ENCODE results near the gene COL18A1.

COL18A1 gene

DNA sequence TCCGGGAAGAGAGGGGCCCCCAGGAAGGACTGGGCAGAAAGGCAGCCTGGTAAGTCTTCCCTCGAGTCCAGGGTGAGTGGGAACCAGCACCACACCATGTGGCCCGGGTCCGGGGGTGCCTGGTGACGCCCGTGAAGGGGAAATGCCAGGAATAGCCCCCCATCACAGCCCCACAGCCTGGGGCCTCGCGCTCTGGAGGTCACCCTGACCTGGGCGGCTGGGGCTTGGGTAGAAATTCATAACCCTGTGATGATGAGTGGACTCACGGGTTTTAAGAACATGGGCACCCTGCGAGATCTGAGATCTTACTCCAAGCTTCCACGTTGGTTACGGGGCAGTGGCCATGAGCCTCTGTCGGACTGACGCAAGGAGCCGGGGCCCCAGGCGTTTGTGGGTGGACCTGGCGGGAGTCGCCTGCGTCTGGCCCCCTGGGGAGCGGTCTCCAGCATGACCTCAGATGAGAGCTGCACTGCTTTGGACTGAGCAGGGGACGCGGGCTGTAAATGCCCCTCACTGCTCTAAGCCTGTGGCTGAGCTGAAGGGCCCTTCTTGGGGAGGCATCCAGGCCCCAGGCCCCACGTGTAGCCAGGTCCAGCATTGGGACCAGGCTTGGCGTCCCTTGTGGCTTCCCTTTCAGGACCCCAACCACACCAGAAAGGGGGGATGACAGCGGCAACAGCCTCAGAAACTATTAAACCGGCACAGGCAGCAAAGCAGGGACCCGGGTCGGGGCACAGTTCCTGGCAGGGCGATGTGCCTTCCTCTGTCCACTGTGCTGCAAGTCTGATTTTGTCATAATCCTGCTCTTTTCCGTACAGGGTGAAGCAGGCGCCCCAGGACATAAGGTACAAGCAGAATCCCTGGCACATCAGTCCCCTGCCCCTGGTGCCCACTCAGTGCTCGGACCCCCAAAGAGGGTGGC is 77.3 kb downstream of the COL18A1 start:
- no peak for DNase-seq

DNA sequence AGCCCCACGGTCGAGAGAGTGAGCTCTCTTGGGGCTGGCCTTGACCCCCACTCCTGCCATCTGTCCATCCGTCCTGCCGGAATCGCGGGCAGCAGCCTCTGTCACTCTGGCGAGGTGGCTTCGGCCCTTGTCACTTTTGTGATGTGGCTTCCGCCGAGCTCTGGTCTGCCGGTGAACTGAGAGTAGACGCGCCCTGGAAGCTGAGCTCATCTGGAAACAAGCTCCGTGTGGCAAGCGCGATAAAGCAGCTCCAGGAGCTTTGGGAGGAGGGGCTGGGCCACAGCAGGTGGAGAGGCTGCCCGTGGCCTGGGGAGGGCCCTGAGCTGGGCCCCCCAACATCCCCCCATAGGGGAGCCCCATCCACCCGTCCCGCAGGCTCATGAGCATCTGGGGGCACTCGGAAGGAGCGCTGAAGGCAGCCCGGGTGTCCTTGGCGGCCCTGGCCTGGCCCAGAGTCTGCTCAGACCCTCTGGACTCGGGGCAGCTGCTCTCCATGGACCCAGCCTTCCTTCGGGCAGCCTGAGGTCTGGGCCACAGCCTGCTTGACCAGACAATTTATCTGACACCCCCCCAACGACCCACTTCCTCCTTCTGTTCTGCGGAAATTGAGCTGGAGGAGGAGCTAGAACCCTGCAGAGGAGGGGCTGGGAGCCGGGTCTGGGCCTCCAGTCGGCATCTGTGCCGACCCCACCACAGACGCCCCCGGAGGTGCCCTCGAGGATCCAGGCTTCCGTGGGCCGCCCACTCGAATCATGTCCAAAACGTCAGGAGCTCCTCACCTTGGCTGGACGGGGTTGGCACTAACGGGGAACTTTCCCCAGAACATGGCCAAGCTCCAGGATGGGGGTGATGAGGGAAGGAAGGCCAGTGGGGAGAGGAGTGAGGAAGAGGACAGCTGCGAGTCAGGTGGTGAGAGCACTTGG is 78.2 kb downstream of the COL18A1 start:
- DNase-seq: no peak

DNA sequence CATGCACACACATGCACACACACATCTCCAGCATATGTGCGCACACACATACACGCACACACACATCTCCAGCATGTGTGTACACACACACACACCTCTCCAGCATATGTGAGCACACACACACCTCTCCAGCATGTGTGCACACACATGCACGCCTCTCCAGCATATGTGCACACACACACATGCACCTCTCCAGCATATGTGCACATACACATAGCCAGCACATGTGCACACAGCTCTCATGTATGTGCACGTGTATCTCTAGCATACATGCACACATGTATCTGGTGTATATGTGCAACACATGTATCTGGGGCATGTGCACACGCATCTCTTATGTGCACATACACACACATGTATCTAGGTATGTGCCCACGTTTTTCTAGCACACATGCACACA is 79.4 kb downstream of the COL18A1 start:
- DNase-seq: no peak

DNA sequence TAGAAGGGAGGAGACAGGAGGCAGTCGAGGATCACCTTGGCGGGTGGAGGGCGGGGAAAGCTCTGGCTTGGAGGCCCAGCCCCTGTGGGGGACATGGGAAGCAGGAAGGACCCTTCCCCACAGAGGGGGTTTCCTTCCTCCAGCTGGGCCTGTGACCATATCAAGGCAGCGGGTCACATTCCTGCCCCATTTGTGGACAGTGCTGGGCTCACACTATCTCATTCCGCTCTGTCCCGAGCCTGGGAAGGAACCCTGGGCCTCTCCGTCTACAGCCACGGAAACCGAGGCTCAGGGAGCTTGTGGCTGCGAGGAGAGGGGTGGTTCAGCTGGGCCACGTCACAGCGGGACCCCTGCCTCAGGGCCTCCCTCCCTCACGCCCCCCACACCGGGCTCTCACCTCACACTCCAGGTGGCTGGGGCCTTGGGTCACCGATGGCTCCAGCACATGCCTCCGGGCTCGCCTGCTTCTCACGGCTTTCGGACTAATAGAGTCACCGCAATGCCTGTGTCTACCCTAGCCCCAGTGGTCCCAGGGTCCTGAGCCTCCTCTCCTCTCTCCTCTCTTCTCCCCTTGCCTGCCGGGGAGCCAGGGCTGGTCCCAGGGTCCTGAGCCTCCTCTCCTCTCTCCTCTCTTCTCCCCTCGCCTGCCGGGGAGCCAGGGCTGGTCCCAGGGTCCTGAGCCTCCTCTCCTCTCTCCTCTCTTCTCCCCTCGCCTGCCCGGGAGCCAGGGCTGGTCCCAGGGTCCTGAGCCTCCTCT is 80.9 kb downstream of the COL18A1 start:
- no peak for DNase-seq

GRCh38 chr21:45486443-45487160 is 81.6 kb downstream of the COL18A1 start:
- DNase-seq: no peak

- DNase-seq: no peak
Measured at GRCh38 chr21:45487161-45487806, 82.3 kb downstream of the COL18A1 start.

DNA sequence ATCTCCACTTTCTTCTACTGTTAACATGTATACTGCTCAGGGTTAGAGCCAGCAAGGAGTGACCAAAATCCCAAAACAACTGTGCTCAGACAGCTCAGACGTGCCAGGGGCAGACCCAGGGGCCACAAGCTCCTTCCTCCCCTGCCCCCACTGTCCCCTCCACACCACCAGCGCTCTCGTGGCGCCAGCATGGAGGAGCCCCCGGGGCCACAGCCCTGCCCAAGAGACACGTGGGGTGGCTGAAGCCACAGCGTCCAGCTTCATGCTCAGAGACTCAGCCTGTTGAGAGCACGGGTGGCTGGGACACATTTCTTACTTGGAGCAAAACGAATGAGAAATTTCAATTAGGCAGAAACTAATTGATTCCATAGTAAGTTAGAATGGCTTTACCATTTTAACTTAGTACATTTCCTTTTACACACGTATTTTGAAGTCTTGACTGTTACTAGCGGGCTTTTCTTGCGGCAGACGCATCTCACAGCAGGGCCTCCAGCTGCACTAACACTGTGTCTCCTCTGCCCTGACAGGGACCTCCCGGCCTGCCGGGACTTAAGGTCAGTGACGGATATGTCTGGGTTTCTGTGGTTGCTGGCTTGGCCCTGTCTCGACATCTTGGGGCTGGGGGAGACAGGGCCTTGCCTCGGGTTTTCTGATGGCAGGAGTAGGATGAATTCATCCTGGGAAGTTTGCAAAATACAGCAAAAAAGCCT is 83.1 kb downstream of the COL18A1 start:
- DNase-seq: no peak

DNA sequence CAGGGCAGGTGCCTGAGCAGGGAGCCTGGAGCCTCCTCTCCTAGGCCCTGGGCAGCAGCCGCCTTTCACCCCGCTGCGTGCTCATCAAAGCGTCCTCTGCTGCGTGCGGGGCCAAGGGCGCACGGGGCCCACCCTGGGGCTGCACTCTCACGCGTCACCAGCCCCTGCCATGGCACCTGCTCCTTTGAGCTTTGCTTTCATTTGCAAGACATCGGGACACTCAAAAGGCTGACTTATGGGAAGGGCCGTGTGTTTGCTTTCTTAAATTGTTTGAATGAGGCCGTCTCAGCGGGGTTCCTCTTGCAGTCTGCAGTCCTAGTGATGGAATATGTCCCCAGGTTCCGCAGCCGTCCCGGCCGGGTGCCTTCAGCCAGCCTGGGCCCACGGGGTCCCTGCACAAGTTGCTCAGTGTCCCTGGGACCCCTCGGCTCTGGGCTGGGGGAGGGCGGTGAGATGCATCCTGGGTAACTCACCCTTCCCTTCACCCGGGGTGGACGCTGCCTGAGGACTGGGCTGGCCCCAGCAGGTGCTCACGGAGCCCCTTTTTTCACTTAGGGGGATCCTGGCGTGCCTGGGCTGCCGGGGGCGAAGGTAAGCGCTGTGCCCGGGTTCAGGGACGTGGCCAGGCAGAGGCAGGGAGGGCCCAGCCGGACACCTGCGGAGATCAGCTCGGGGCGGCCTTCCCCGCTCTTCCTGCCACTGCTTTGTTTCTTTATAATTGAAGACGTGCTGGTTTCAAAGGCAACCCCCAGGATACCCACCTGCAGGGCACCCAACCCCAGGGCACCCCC is 84.2 kb downstream of the COL18A1 start:
- no peak for DNase-seq

- no peak for DNase-seq
Measured at GRCh38 chr21:45489722-45489982, 84.7 kb downstream of the COL18A1 start.

- DNase-seq: no peak
Measured at GRCh38 chr21:45490049-45490731, 85.2 kb downstream of the COL18A1 start.

- no peak for DNase-seq
Measured at GRCh38 chr21:45491056-45491455, 86.1 kb downstream of the COL18A1 start.

DNA sequence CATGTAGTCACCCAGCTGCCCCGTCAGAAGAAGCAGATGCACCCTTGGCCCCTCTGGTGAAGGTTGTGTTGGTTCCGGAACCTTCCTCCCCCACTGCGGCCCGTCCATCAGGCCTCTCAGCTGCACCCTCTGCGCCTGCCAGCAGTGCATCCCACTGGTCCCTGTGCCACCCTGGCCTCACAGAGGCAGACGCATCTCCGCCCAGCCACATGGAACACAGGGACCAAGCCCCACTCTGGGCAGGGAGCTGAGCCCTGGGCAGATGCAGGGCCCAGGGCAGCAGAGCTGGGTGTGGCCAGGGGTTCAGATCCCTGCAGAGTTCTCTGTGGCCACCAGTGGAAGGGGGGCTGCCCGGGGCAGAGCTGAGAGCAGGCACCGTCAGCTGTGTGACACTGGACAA is 86.7 kb downstream of the COL18A1 start:
- DNase-seq: no peak

DNA sequence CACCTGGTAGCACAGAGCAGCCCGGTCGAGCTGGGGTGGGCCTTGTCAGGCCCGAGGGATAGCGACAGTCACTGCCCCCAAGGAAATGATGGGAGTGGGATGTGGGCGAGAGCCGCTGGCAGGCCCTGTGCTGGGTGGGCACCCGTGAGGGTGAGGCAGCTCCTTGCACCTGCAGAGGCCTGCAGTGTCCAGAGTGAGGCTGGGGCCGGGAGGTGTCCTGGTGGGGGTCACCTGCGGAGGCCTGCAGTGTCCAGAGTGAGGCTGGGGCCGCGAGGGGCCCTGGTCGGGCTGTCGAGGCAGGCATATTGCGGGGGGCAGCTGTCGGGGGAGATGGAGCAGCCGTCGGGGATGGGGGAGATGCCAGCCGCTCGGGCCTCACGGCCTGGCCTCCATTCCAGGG is 87.8 kb downstream of the COL18A1 start:
- DNase-seq: no peak

- DNase-seq: no peak
Measured at GRCh38 chr21:45493401-45494001, 88.5 kb downstream of the COL18A1 start.

DNA sequence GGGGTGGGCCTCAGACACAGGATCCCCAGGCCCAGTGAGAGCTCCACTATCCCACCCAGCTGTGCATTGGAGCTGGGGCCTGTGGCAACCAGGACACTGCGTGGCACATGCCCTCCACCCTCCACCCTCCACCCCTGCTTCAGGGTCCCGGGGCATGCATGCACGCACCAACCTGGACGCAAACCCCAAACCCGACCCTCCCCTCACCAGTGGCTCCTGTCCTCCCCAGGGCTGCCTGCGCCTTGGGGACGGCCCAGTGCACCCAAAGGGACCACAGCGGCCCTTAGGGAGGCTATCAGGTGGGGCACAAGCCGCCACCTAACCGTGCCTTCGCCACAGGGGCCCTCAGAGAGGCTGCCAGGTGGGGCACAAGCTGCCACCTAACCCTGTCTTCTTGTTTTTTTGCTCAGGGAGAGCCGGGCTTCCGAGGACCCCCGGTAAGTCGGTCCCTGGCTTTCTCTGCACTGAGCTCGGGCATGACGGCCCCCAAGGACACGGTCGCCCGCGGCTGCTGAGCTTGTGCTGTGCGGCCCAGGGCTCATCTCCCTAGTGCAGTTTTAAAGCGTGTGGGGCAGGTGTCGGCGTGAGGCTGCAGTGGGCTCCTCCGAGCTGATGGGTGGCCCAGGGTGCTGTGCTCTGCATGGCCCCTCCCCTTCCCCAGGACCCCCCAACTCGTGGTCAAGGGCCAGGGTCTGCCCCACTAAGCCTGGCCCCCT is 89.3 kb downstream of the COL18A1 start:
- DNase-seq: no peak

- DNase-seq: no peak
Measured at GRCh38 chr21:45494851-45495680, 90.1 kb downstream of the COL18A1 start.

- DNase-seq: no peak
Measured at GRCh38 chr21:45496151-45496967, 91.4 kb downstream of the COL18A1 start.
